HepG2 (cell line): ENCODE measurements around the gene ADAP2. TPM values are rescaled to one million over a fixed set of nuclear protein-coding genes. Genes with fewer than 3 reads are reported as not detected.

Source experiments
- AGO1 ChIP-seq: fragments of 200-400 bp; formaldehyde crosslinking; IDR thresholded peaks from 2 replicates; pipeline ENCODE4 v1.6.1; 2017; ENCODE audit warnings: mild to moderate bottlenecking, low read depth, low read length, moderate library complexity; ENCODE audit not compliant: poor library complexity, severe bottlenecking
- FOSL2 ChIP-seq: sonication (generic); formaldehyde crosslinking; IDR thresholded peaks from 2 replicates; pipeline ENCODE4 v1.4.0; 2020; ENCODE audit warnings: missing genetic modification reagents
- HNF4A ChIP-seq: sonication (generic); formaldehyde crosslinking; IDR thresholded peaks from 2 replicates; pipeline ENCODE4 v1.4.0; 2020; ENCODE audit warnings: missing genetic modification reagents
- NR2F1 ChIP-seq, 2 experiments: fragments of 450-650 bp in 1 of 2; formaldehyde crosslinking in 1 of 2; IDR thresholded peaks; 2 replicates each; pipeline versions ENCODE4 v1.5.0 to v1.6.1; 2016 to 2020; ENCODE audit warnings: mild to moderate bottlenecking in 1 of 2, missing compliant biosample characterization in 1 of 2, missing genetic modification reagents in 1 of 2, moderate library complexity in 1 of 2
- PCBP1 ChIP-seq: fragments of 200-400 bp; formaldehyde crosslinking; IDR thresholded peaks from 2 replicates; pipeline ENCODE4 v1.6.1; 2017; ENCODE audit warnings: mild to moderate bottlenecking, low read depth, low read length, borderline replicate concordance
- PHF8 ChIP-seq: sonication (generic); formaldehyde crosslinking; IDR thresholded peaks from 2 replicates; pipeline ENCODE4 v1.5.0; 2020; ENCODE audit warnings: missing genetic modification reagents
- RARG ChIP-seq: sonication (generic); formaldehyde crosslinking; IDR thresholded peaks from 2 replicates; pipeline ENCODE4 v1.4.0; 2020; ENCODE audit warnings: low read depth, mild to moderate bottlenecking, missing genetic modification reagents
- REXO4 ChIP-seq: sonication (generic); formaldehyde crosslinking; IDR thresholded peaks from 2 replicates; pipeline ENCODE4 v1.8.0; 2022; ENCODE audit warnings: missing genetic modification reagents, mild to moderate bottlenecking, borderline replicate concordance
- RXRA ChIP-seq: sonication (generic); formaldehyde crosslinking; IDR thresholded peaks from 2 replicates; pipeline ENCODE4 v1.5.1; 2020; ENCODE audit warnings: missing genetic modification reagents
- SIX1 ChIP-seq: sonication (generic); formaldehyde crosslinking; IDR thresholded peaks from 2 replicates; pipeline ENCODE4 v1.4.0; 2020; ENCODE audit warnings: missing genetic modification reagents, borderline replicate concordance
- SMYD3 ChIP-seq: sonication (generic); formaldehyde crosslinking; IDR thresholded peaks from 2 replicates; pipeline ENCODE4 v1.8.1; 2023; ENCODE audit warnings: mild to moderate bottlenecking, missing genetic modification reagents
- SYNCRIP ChIP-seq: fragments of 200-400 bp; formaldehyde crosslinking; IDR thresholded peaks from 2 replicates; pipeline ENCODE4 v1.6.1; 2018; ENCODE audit warnings: mild to moderate bottlenecking, low read depth, low read length; ENCODE audit not compliant: insufficient read depth
- TAF1 ChIP-seq: sonication (generic); formaldehyde crosslinking; IDR thresholded peaks from 2 replicates; pipeline ENCODE4 v1.4.0; 2020; ENCODE audit warnings: missing genetic modification reagents
- U2AF2 ChIP-seq: fragments of 200-400 bp; formaldehyde crosslinking; IDR thresholded peaks from 2 replicates; pipeline ENCODE4 v1.6.1; 2017; ENCODE audit warnings: low read depth, mild to moderate bottlenecking, low read length
- ZBTB3 ChIP-seq: sonication (generic); formaldehyde crosslinking; IDR thresholded peaks from 2 replicates; pipeline ENCODE4 v1.4.0; 2020; ENCODE audit warnings: low read depth, mild to moderate bottlenecking, moderate library complexity, missing genetic modification reagents, borderline replicate concordance
- ZBTB7A ChIP-seq: sonication (generic); formaldehyde crosslinking; IDR thresholded peaks from 2 replicates; pipeline ENCODE4 v1.8.0; 2022; ENCODE audit warnings: mild to moderate bottlenecking, missing genetic modification reagents
- ZBTB7B ChIP-seq: sonication (generic); formaldehyde crosslinking; IDR thresholded peaks from 2 replicates; pipeline ENCODE4 v1.4.0; 2020; ENCODE audit warnings: missing genetic modification reagents
- ZNF101 ChIP-seq: sonication (generic); formaldehyde crosslinking; IDR thresholded peaks from 2 replicates; pipeline ENCODE4 v1.4.0; 2020; ENCODE audit warnings: mild to moderate bottlenecking, low read depth, missing genetic modification reagents, borderline replicate concordance
- ZNF431 ChIP-seq: sonication (generic); formaldehyde crosslinking; IDR thresholded peaks from 2 replicates; pipeline ENCODE4 v1.9.0; 2022; ENCODE audit warnings: missing genetic modification reagents, low read depth, mild to moderate bottlenecking, borderline replicate concordance
- ZNF530 ChIP-seq: sonication (generic); formaldehyde crosslinking; IDR thresholded peaks from 2 replicates; pipeline ENCODE4 v1.5.0; 2020; ENCODE audit warnings: low read depth, mild to moderate bottlenecking, missing genetic modification reagents
- ZNF570 ChIP-seq: sonication (generic); formaldehyde crosslinking; IDR thresholded peaks from 2 replicates; pipeline ENCODE4 v1.4.0; 2020; ENCODE audit warnings: mild to moderate bottlenecking, missing genetic modification reagents, borderline replicate concordance
- ZNF572 ChIP-seq: sonication (generic); formaldehyde crosslinking; IDR thresholded peaks from 2 replicates; pipeline ENCODE4 v1.5.1; 2020; ENCODE audit warnings: mild to moderate bottlenecking, missing genetic modification reagents
- ZNF790 ChIP-seq: sonication (generic); formaldehyde crosslinking; IDR thresholded peaks from 2 replicates; pipeline ENCODE4 v1.8.0; 2022; ENCODE audit warnings: missing genetic modification reagents, mild to moderate bottlenecking, borderline replicate concordance
- polyA plus RNA-seq, 8 experiments: library from polyadenylated mRNA; depleted of rRNA in 3 of 8; stranded (reverse) in 7 of 8; unstranded in 1 of 8; fragments of >200 nt; fragmentation: Illumina TruSeq in 4 of 8; extraction: Trizol in 4 of 8; gene quantifications; 2 replicates each; pipeline versions ENCODE4 v1.2.1 to v1.2.3, GENCODE V29; 2011 to 2016; ENCODE audit warnings: low read depth in 4 of 8, missing spikeins in 1 of 8, mixed read lengths in 1 of 8; ENCODE audit not compliant: insufficient read depth in 1 of 8
- total RNA-seq, 5 experiments: library from RNA; depleted of rRNA; stranded (reverse); fragments of >200 nt; fragmentation: Illumina TruSeq; extraction: Trizol; gene quantifications; 2 replicates each; pipeline ENCODE4 v1.2.3, GENCODE V29; 2016; ENCODE audit warnings: low read depth in 1 of 5
- TF ChIP-seq, protein P1 (sequence below): sonication (generic); formaldehyde crosslinking; IDR thresholded peaks from 2 replicates; pipeline ENCODE4 v1.5.0; 2020; ENCODE audit warnings: missing genetic modification reagents, mild to moderate bottlenecking, borderline replicate concordance
- TF ChIP-seq, protein P2 (sequence below): sonication (generic); formaldehyde crosslinking; IDR thresholded peaks from 2 replicates; pipeline ENCODE4 v1.4.0; 2020; ENCODE audit warnings: missing genetic modification reagents, borderline replicate concordance

ADAP2 gene
- total and polyA plus RNA-seq, 2 of the 13 experiments (the other 11 are each of a cell fraction or from before 2014, with no cell fraction given): 0.51 to 0.70 TPM

- TF ChIP-seq SYNCRIP (no peak), U2AF2 (no peak), SMYD3 (CRISPR knock-in tag) (peak; percentile 63; the same call in 1 of the 2 replicates), PHF8 (CRISPR knock-in tag) (peak; percentile 98), ZBTB7A (CRISPR knock-in tag) (no peak), ZBTB3 (CRISPR knock-in tag) (peak; percentile 74; the same call in 1 of the 2 replicates), HNF4A (peak; percentile 62), TAF1 (CRISPR knock-in tag) (peak; percentile 96), ZNF530 (CRISPR knock-in tag) (no peak), ZNF790 (CRISPR knock-in tag) (peak; percentile 94), PCBP1 (0 out of 2 replicates have a peak, but pooled peaks have one; percentile 41), ZBTB7B (CRISPR knock-in tag) (peak; percentile 80), ZNF431 (CRISPR knock-in tag) (peak; percentile 42; the same call in 1 of the 2 replicates), ZNF572 (CRISPR knock-in tag) (0 out of 2 replicates have a peak, but pooled peaks have one; percentile 48), REXO4 (CRISPR knock-in tag) (0 out of 2 replicates have a peak, but pooled peaks have one; percentile 11), AGO1 (peak; percentile 48), FOSL2 (peak; percentile 73), RXRA (CRISPR knock-in tag) (peak; percentile 80), NR2F1 (CRISPR knock-in tag; IDR thresholded peaks at IDR 0.05) (no peak), SIX1 (CRISPR knock-in tag) (no peak), ZNF570 (CRISPR knock-in tag) (no peak), RARG (CRISPR knock-in tag) (0 out of 2 replicates have a peak, but pooled peaks have one; percentile 46), ZNF101 (CRISPR knock-in tag) (peak; percentile 94; the same call in 1 of the 2 replicates)
- TF ChIP-seq, protein P1, sequence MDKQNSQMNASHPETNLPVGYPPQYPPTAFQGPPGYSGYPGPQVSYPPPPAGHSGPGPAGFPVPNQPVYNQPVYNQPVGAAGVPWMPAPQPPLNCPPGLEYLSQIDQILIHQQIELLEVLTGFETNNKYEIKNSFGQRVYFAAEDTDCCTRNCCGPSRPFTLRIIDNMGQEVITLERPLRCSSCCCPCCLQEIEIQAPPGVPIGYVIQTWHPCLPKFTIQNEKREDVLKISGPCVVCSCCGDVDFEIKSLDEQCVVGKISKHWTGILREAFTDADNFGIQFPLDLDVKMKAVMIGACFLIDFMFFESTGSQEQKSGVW (CRISPR knock-in tag): no peak
- TF ChIP-seq, protein P2, sequence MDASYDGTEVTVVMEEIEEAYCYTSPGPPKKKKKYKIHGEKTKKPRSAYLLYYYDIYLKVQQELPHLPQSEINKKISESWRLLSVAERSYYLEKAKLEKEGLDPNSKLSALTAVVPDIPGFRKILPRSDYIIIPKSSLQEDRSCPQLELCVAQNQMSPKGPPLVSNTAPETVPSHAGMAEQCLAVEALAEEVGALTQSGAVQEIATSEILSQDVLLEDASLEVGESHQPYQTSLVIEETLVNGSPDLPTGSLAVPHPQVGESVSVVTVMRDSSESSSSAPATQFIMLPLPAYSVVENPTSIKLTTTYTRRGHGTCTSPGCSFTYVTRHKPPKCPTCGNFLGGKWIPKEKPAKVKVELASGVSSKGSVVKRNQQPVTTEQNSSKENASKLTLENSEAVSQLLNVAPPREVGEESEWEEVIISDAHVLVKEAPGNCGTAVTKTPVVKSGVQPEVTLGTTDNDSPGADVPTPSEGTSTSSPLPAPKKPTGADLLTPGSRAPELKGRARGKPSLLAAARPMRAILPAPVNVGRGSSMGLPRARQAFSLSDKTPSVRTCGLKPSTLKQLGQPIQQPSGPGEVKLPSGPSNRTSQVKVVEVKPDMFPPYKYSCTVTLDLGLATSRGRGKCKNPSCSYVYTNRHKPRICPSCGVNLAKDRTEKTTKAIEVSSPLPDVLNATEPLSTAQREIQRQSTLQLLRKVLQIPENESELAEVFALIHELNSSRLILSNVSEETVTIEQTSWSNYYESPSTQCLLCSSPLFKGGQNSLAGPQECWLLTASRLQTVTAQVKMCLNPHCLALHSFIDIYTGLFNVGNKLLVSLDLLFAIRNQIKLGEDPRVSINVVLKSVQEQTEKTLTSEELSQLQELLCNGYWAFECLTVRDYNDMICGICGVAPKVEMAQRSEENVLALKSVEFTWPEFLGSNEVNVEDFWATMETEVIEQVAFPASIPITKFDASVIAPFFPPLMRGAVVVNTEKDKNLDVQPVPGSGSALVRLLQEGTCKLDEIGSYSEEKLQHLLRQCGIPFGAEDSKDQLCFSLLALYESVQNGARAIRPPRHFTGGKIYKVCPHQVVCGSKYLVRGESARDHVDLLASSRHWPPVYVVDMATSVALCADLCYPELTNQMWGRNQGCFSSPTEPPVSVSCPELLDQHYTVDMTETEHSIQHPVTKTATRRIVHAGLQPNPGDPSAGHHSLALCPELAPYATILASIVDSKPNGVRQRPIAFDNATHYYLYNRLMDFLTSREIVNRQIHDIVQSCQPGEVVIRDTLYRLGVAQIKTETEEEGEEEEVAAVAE (CRISPR knock-in tag): peak; percentile 88
These were observed 15.4 kb upstream of the ADAP2 start, which contains the start of gene TEFM (continued) for GRCh38 chr17:30906101-30906911.
